GM23248 (cell line): ENCODE measurements around the gene PLCXD1.

Source experiments
- EZH2 ChIP-seq: fragments of 200-600 bp; sonication (generic); IDR thresholded peaks from 2 replicates; pipeline ENCODE4 v1.6.1; 2018; ENCODE audit warnings: antibody characterized with exemption, mild to moderate bottlenecking; ENCODE audit not compliant: insufficient read depth, poor library complexity, severe bottlenecking
- EZH2phosphoT487 ChIP-seq: fragments of 200-600 bp; sonication (generic); IDR thresholded peaks from 2 replicates; pipeline ENCODE4 v1.6.1; 2018; ENCODE audit warnings: antibody characterized with exemption, moderate library complexity, mild to moderate bottlenecking, low read depth; ENCODE audit not compliant: insufficient read depth

DNA sequence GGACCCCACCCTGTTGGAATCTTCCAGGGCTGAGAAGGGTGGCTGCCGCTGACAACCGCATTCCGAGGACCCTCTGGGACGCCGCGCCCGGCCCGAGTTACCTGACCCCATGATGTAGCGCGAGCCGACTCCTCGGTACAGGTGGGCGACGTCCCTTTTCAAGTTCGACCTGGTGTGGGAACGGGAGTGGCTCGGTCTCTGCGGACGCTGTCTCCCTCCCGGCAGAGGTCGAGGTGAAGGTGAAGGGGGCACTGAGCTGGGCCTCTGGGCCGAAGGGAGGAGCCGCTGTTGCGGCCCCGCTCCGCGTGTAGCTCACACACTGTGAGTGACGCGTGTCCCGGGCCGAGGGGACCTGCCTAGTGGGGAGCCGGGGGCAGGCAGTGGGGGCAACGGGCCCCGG lies 32.9 kb downstream of the PLCXD1 start:
- TF ChIP-seq EZH2 (no peak), EZH2phosphoT487 (no peak)
